ENCODE measurements around the gene MFSD1. TPM values are rescaled to one million over a fixed set of nuclear protein-coding genes. Genes with fewer than 3 reads are reported as not detected.

Gene MFSD1
- 130 and 197 TPM in 2 replicates for total RNA-seq

GRCh38 chr3:158801696-158802408, at the start of gene MFSD1:
TSS of gene MFSD1 (plus strand) at chr3:158802054. CDS start at chr3:158802153, 99 bp downstream.

Other genes with a start within 250 kb of the MFSD1 start
- gene MLF1, start 230.9 kb upstream of the MFSD1 start, total RNA-seq = 8.2 and 24.6 TPM in 2 replicates
- gene GFM1, start 157.5 kb upstream of the MFSD1 start, total RNA-seq = 22.7 and 26.2 TPM in 2 replicates
- 269 and 374 TPM in 2 replicates for gene LXN, start 129.4 kb upstream of the MFSD1 start, total RNA-seq
- gene RARRES1, start 69.6 kb upstream of the MFSD1 start, total RNA-seq = 53.5 and 174 TPM in 2 replicates

Measured in bronchial smooth muscle cell (primary cell).